ENCODE data around the gene MTA3.

The MTA3 gene

GRCh38 chr2:42572297-42573081 is 4.1 kb downstream of the MTA3 start:
- TF ChIP-seq CTCF (IDR thresholded peaks at IDR 0.05; ENCODE audit: low read depth, low read length) (no peak), EZH2phosphoT487 (IDR thresholded peaks at IDR 0.05; ENCODE audit: low read depth) (no peak)
- H3K4me3 ChIP-seq (ENCODE audit: low read length), result no peak overlapping the region
- H3K36me3 ChIP-seq (replicated peaks; ENCODE audit: low read depth, low read length), result peaks cover 30% of the 10 kb centered on the region
- H3K4me1 ChIP-seq (ENCODE audit: low read length), result peaks cover 12% of the 10 kb centered on the region
- H3K9ac ChIP-seq (ENCODE audit: low read length), result no peak overlapping the region
- H3K27ac ChIP-seq (ENCODE audit: low read length), result no peak overlapping the region
- no peak overlapping the region for H3K4me2 ChIP-seq (ENCODE audit: low read length)
- H2AFZ ChIP-seq (ENCODE audit: low read depth, low read length), result no peak overlapping the region
- H4K20me1 ChIP-seq (ENCODE audit: insufficient read depth, low read length), result peaks cover 6% of the 10 kb centered on the region; the same call in 1 of the 2 replicates
- no peaks in the 10 kb centered on the region for H3K27me3 ChIP-seq (ENCODE audit: low read depth, low read length)
- H3K9me3 ChIP-seq (ENCODE audit: insufficient read depth, low read length), result no peaks in the 10 kb centered on the region; the same call in 1 of the 2 replicates
- H3K79me2 ChIP-seq (ENCODE audit: low read length), result peaks cover 16% of the 10 kb centered on the region

- no peak for TF ChIP-seq CTCF (IDR thresholded peaks at IDR 0.05; ENCODE audit: low read depth, low read length)
- TF ChIP-seq EZH2phosphoT487 (IDR thresholded peaks at IDR 0.05; ENCODE audit: low read depth), result no peak
- H3K27ac ChIP-seq (ENCODE audit: low read length), result no peak overlapping the region
- H3K36me3 ChIP-seq (replicated peaks; ENCODE audit: low read depth, low read length), result peaks cover 32% of the 10 kb centered on the region
- H3K4me3 ChIP-seq (ENCODE audit: low read length), result no peak overlapping the region
- no peaks in the 10 kb centered on the region for H3K9me3 ChIP-seq (ENCODE audit: insufficient read depth, low read length)
- H3K9ac ChIP-seq (ENCODE audit: low read length), result no peak overlapping the region
- peaks cover 7% of the 10 kb centered on the region for H4K20me1 ChIP-seq (ENCODE audit: insufficient read depth, low read length)
- no peak overlapping the region for H3K4me2 ChIP-seq (ENCODE audit: low read length)
- H3K79me2 ChIP-seq (ENCODE audit: low read length), result peaks cover 16% of the 10 kb centered on the region
- H2AFZ ChIP-seq (ENCODE audit: low read depth, low read length), result no peak overlapping the region
- no peaks in the 10 kb centered on the region for H3K27me3 ChIP-seq (ENCODE audit: low read depth, low read length)
- H3K4me1 ChIP-seq (ENCODE audit: low read length), result peaks cover 7% of the 10 kb centered on the region
Measured at GRCh38 chr2:42573256-42573655, 4.8 kb downstream of the MTA3 start.

- H3K27ac ChIP-seq (ENCODE audit: low read length), result no peak overlapping the region
- no peaks in the 10 kb centered on the region for H3K27me3 ChIP-seq (ENCODE audit: low read depth, low read length)
- H3K9ac ChIP-seq (ENCODE audit: low read length), result no peak overlapping the region
- no peaks in the 10 kb centered on the region for H3K4me1 ChIP-seq (ENCODE audit: low read length)
- H2AFZ ChIP-seq (ENCODE audit: low read depth, low read length), result no peak overlapping the region
- H3K9me3 ChIP-seq (ENCODE audit: insufficient read depth, low read length), result no peaks in the 10 kb centered on the region
- peaks cover 11% of the 10 kb centered on the region for H4K20me1 ChIP-seq (ENCODE audit: insufficient read depth, low read length)
- H3K36me3 ChIP-seq (replicated peaks; ENCODE audit: low read depth, low read length), result peaks cover 45% of the 10 kb centered on the region
- no peak overlapping the region for H3K4me3 ChIP-seq (ENCODE audit: low read length)
- peaks cover 3% of the 10 kb centered on the region for H3K79me2 ChIP-seq (ENCODE audit: low read length)
- no peak overlapping the region for H3K4me2 ChIP-seq (ENCODE audit: low read length)
- TF ChIP-seq CTCF (IDR thresholded peaks at IDR 0.05; ENCODE audit: low read depth, low read length), result no peak
- no peak for TF ChIP-seq EZH2phosphoT487 (IDR thresholded peaks at IDR 0.05; ENCODE audit: low read depth)
Measured at GRCh38 chr2:42575458-42576064, 7.1 kb downstream of the MTA3 start.

- H3K27me3 ChIP-seq (ENCODE audit: low read depth, low read length), result no peaks in the 10 kb centered on the region
- H3K9ac ChIP-seq (ENCODE audit: low read length), result no peak overlapping the region
- TF ChIP-seq EZH2phosphoT487 (IDR thresholded peaks at IDR 0.05; ENCODE audit: low read depth) (no peak), CTCF (IDR thresholded peaks at IDR 0.05; ENCODE audit: low read depth, low read length) (no peak)
- H3K4me3 ChIP-seq (ENCODE audit: low read length), result no peak overlapping the region
- H3K4me1 ChIP-seq (ENCODE audit: low read length), result no peaks in the 10 kb centered on the region
- peaks cover 3% of the 10 kb centered on the region; the same call in 1 of the 2 replicates for H3K79me2 ChIP-seq (ENCODE audit: low read length)
- H3K4me2 ChIP-seq (ENCODE audit: low read length), result no peak overlapping the region
- H4K20me1 ChIP-seq (ENCODE audit: insufficient read depth, low read length), result peaks cover 11% of the 10 kb centered on the region
- H3K27ac ChIP-seq (ENCODE audit: low read length), result no peak overlapping the region
- H3K36me3 ChIP-seq (replicated peaks; ENCODE audit: low read depth, low read length), result peaks cover 45% of the 10 kb centered on the region
- no peak overlapping the region for H2AFZ ChIP-seq (ENCODE audit: low read depth, low read length)
- H3K9me3 ChIP-seq (ENCODE audit: insufficient read depth, low read length), result no peaks in the 10 kb centered on the region
Measured at GRCh38 chr2:42578621-42579020, 10.2 kb downstream of the MTA3 start.
